Measurements from ENCODE around the gene VIPR2. TPM values are rescaled to one million over a fixed set of nuclear protein-coding genes. Genes with fewer than 3 reads are reported as not detected.

VIPR2 gene
- total RNA-seq, 1 experiment from 2014 or later = not detected

- CTCF ChIA-PET = interaction anchor here (0.6 kb wide), 1 partner anchor 175 kb away, joined by 3 read pairs; no protein-coding TSS in a partner anchor
These were observed 4.0 kb upstream of the VIPR2 start for GRCh38 chr7:159148430-159149395.

GRCh38 chr7:159147687-159148086 lies 3.0 kb upstream of the VIPR2 start:
- POLR2A ChIA-PET = no interaction called here
- intact Hi-C loops (cut with micrococcal nuclease) = no loop called here
- H3K27me3 Mint-ChIP-seq (ENCODE audit: insufficient read depth, unreplicated experiment) = no peaks in the 10 kb centered on the region
- no peak for TF ChIP-seq CTCF (IDR thresholded peaks at IDR 0.05; ENCODE audit: unreplicated experiment)
- H3K4me3 Mint-ChIP-seq (ENCODE audit: unreplicated experiment) = no peak overlapping the region
- no peak overlapping the region for H3K27ac Mint-ChIP-seq (ENCODE audit: low read depth, unreplicated experiment)
- BruUV-seq (replicated peaks) = no TSS peak
- CTCF ChIA-PET = interaction anchor here (0.6 to 1.1 kb wide), 2 partner anchors 29 to 176 kb away, joined by 3 read pairs; no protein-coding TSS in a partner anchor
- no peaks in the 10 kb centered on the region for H3K9me3 Mint-ChIP-seq (ENCODE audit: unreplicated experiment)
- DNase-seq (ENCODE audit: unreplicated experiment) = no peak
- no peaks in the 10 kb centered on the region for H3K36me3 Mint-ChIP-seq (ENCODE audit: insufficient read depth, unreplicated experiment)
- no peaks in the 10 kb centered on the region for H3K4me1 Mint-ChIP-seq (ENCODE audit: insufficient read depth, unreplicated experiment)

More at GRCh38 chr7:159148430-159149395, 4.0 kb upstream of the VIPR2 start:
- Mint-ChIP-seq H3K27ac (ENCODE audit: low read depth, unreplicated experiment) (no peak overlapping the region), H3K9me3 (ENCODE audit: unreplicated experiment) (no peaks in the 10 kb centered on the region), H3K27me3 (ENCODE audit: insufficient read depth, unreplicated experiment) (no peaks in the 10 kb centered on the region), H3K4me1 (ENCODE audit: insufficient read depth, unreplicated experiment) (no peaks in the 10 kb centered on the region), H3K4me3 (ENCODE audit: unreplicated experiment) (no peak overlapping the region), H3K36me3 (ENCODE audit: insufficient read depth, unreplicated experiment) (no peaks in the 10 kb centered on the region)
- no peak for DNase-seq (ENCODE audit: unreplicated experiment)
- no TSS peak for BruUV-seq (replicated peaks)
- intact Hi-C loops (cut with micrococcal nuclease) = no loop called here
- no peak for TF ChIP-seq CTCF (IDR thresholded peaks at IDR 0.05; ENCODE audit: unreplicated experiment)
- POLR2A ChIA-PET = no interaction called here

- H3K36me3 Mint-ChIP-seq (ENCODE audit: insufficient read depth, unreplicated experiment) = no peaks in the 10 kb centered on the region
- no peak overlapping the region for H3K4me3 Mint-ChIP-seq (ENCODE audit: unreplicated experiment)
- ChIA-PET POLR2A (no interaction called here), CTCF (interaction anchor here (1.1 kb wide), 1 partner anchor 29 kb away, joined by 3 read pairs; no protein-coding TSS in a partner anchor)
- no peaks in the 10 kb centered on the region for H3K4me1 Mint-ChIP-seq (ENCODE audit: insufficient read depth, unreplicated experiment)
- no peaks in the 10 kb centered on the region for H3K27me3 Mint-ChIP-seq (ENCODE audit: insufficient read depth, unreplicated experiment)
- DNase-seq (ENCODE audit: unreplicated experiment) = no peak
- BruUV-seq (replicated peaks) = no TSS peak
- no peaks in the 10 kb centered on the region for H3K9me3 Mint-ChIP-seq (ENCODE audit: unreplicated experiment)
- intact Hi-C loops (cut with micrococcal nuclease) = no loop called here
- TF ChIP-seq CTCF (IDR thresholded peaks at IDR 0.05; ENCODE audit: unreplicated experiment) = no peak
- no peak overlapping the region for H3K27ac Mint-ChIP-seq (ENCODE audit: low read depth, unreplicated experiment)
These were observed 2.6 kb upstream of the VIPR2 start for GRCh38 chr7:159147246-159147645.

DNA sequence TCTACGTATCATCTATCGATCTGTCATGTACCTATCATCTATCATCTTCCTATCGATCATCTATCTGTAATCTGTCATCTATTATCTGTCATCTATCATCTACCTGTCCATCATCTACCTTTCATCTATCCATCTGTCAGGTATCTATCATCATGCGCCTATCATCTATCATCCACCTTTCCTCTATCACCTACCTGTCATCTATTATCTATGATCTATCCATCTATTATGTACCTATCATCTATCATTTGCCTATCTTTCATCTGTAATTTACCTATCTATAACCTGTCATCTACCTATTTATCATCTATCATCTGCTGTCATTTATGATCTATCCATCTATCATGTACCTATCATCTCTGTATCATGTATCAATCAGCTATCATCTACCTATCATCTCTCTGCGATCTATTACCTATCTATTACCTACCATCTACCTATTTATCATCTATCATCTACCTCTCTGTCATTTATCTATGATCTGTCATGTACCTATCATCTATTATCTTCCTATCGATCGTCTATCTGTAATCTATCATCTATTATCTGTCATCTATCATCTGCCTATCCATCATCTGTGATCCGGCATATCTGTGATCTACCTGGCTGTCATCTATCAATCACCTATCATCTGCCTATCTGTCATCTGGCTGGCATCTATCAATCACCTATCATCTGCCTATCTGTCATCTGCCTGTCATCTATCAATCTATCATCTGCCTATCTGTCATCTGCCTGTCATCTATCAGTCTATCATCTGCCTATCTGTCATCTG lies 1.6 kb upstream of the VIPR2 start:
- Mint-ChIP-seq H3K36me3 (ENCODE audit: insufficient read depth, unreplicated experiment) (no peaks in the 10 kb centered on the region), H3K27me3 (ENCODE audit: insufficient read depth, unreplicated experiment) (no peaks in the 10 kb centered on the region), H3K27ac (ENCODE audit: low read depth, unreplicated experiment) (no peak overlapping the region), H3K4me3 (ENCODE audit: unreplicated experiment) (no peak overlapping the region), H3K4me1 (ENCODE audit: insufficient read depth, unreplicated experiment) (no peaks in the 10 kb centered on the region), H3K9me3 (ENCODE audit: unreplicated experiment) (no peaks in the 10 kb centered on the region)
- POLR2A ChIA-PET = interaction anchor here (1.3 kb wide), 1 partner anchor 31 kb away, joined by 3 read pairs; no protein-coding TSS in a partner anchor
- intact Hi-C loops (cut with micrococcal nuclease) = no loop called here
- no TSS peak for BruUV-seq (replicated peaks)
- TF ChIP-seq CTCF (IDR thresholded peaks at IDR 0.05; ENCODE audit: unreplicated experiment) = no peak
- DNase-seq (ENCODE audit: unreplicated experiment) = no peak
- CTCF ChIA-PET = interaction anchor here (1.0 kb wide), 1 partner anchor 11 kb away, joined by 3 read pairs; no protein-coding TSS in a partner anchor
